HCT116 (cell line): ENCODE data around the gene ELOVL5.

Source experiments
- CEBPB ChIP-seq: IDR thresholded peaks from 2 replicates; pipeline ENCODE4 v1.6.1; 2012; ENCODE audit warnings: low read depth
- EZH2 ChIP-seq: fragments of 200-600 bp; sonication (generic); IDR thresholded peaks from 2 replicates; pipeline ENCODE4 v1.6.1; 2017; ENCODE audit warnings: antibody characterized with exemption, mixed run types
- EZH2phosphoT487 ChIP-seq: fragments of 200-600 bp; IDR thresholded peaks from 2 replicates; pipeline ENCODE4 v1.6.1; 2018; ENCODE audit warnings: antibody characterized with exemption, borderline replicate concordance
- FOSL1 ChIP-seq: IDR thresholded peaks from 2 replicates; pipeline ENCODE4 v1.6.1; 2012; ENCODE audit warnings: low read depth
- JUND ChIP-seq: IDR thresholded peaks from 2 replicates; pipeline ENCODE4 v1.6.1; 2012
- POLR2A ChIP-seq: IDR thresholded peaks from 2 replicates; pipeline ENCODE4 v1.7.0; 2011; ENCODE audit warnings: borderline replicate concordance; ENCODE audit not compliant: insufficient read depth, insufficient read length; ENCODE audit errors: extremely low read depth
- POLR2AphosphoS5 ChIP-seq: IDR thresholded peaks from 2 replicates; pipeline ENCODE4 v1.6.1; 2011; ENCODE audit warnings: mild to moderate bottlenecking, low read depth, low read length, moderate library complexity
- SIN3A ChIP-seq: IDR thresholded peaks from 2 replicates; pipeline ENCODE4 v1.6.1; 2012; ENCODE audit warnings: low read depth
- SP1 ChIP-seq: IDR thresholded peaks from 2 replicates; pipeline ENCODE4 v1.6.1; 2012; ENCODE audit warnings: low read depth
- YY1 ChIP-seq: IDR thresholded peaks from 2 replicates; pipeline ENCODE4 v1.6.1; 2011; ENCODE audit warnings: low read length, low read depth, moderate library complexity, mild to moderate bottlenecking; ENCODE audit not compliant: insufficient replicate concordance; ENCODE audit errors: extremely low read depth
- ZNF274 ChIP-seq: fragments of 200-500 bp; sonication (Bioruptor generic); IDR thresholded peaks from 2 replicates; pipeline ENCODE4 v1.6.1; 2014; ENCODE audit warnings: mild to moderate bottlenecking, low read depth, low read length, inconsistent platforms
- TF ChIP-seq, protein P1 (sequence below), 3 experiments: fragments of 200-600 bp in 1 of 3; sonication (generic) in 1 of 3; IDR thresholded peaks in 2 of 3; conservative IDR thresholded peaks in 1 of 3; 2 replicates each; pipeline ENCODE4 v1.5.1; 2012 to 2017; ENCODE audit warnings: low read depth in 2 of 3, low read length in 2 of 3, antibody characterized with exemption in 1 of 3, borderline replicate concordance in 1 of 3, control low read depth in 1 of 3, mild to moderate bottlenecking in 1 of 3, mixed read lengths in 1 of 3, mixed run types in 1 of 3, moderate library complexity in 1 of 3; ENCODE audit not compliant: insufficient read depth in 1 of 3
- TF ChIP-seq, protein P2 (sequence below): IDR thresholded peaks from 2 replicates; pipeline ENCODE4 v1.6.1; 2012

DNA sequence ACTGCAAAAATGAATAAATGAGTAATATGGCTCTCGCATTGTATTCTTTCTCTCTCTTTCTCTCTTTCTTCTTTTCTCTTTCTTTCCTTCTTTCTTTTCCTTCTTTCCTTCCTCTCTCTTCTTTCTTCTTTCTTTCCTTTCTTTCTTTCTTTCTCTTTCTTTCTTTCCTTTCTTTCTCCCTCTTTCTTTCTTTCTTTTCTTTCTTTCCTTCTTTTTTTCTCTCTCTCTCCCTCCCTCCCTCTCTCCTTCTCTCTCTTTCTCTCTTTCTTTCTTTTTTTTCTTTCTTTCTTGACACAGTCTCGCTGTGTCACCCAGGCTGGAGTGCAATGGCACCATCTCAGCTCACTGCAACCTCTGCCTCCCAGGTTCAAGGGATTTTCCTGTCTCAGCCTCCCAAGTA is 20.3 kb upstream of the ELOVL5 start:
- TF ChIP-seq, protein P1, sequence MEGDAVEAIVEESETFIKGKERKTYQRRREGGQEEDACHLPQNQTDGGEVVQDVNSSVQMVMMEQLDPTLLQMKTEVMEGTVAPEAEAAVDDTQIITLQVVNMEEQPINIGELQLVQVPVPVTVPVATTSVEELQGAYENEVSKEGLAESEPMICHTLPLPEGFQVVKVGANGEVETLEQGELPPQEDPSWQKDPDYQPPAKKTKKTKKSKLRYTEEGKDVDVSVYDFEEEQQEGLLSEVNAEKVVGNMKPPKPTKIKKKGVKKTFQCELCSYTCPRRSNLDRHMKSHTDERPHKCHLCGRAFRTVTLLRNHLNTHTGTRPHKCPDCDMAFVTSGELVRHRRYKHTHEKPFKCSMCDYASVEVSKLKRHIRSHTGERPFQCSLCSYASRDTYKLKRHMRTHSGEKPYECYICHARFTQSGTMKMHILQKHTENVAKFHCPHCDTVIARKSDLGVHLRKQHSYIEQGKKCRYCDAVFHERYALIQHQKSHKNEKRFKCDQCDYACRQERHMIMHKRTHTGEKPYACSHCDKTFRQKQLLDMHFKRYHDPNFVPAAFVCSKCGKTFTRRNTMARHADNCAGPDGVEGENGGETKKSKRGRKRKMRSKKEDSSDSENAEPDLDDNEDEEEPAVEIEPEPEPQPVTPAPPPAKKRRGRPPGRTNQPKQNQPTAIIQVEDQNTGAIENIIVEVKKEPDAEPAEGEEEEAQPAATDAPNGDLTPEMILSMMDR (IDR thresholded peaks at IDR 0.05 in 2 of 3, conservative IDR thresholded peaks at IDR 0.05 in 1 of 3; ENCODE audit: borderline replicate concordance in 1 of 3, insufficient read depth in 1 of 3, low read depth in 2 of 3, low read length in 2 of 3): no peak
- TF ChIP-seq YY1: no peak
- TF ChIP-seq EZH2phosphoT487: no peak
- TF ChIP-seq JUND: no peak
- TF ChIP-seq POLR2A: no peak
- no peak for TF ChIP-seq CEBPB
- TF ChIP-seq SIN3A: no peak
- TF ChIP-seq FOSL1: no peak
- no peak for TF ChIP-seq POLR2AphosphoS5
- no peak for TF ChIP-seq ZNF274
- TF ChIP-seq SP1: no peak
- TF ChIP-seq, protein P2, sequence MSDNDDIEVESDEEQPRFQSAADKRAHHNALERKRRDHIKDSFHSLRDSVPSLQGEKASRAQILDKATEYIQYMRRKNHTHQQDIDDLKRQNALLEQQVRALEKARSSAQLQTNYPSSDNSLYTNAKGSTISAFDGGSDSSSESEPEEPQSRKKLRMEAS: no peak
- no peak for TF ChIP-seq EZH2
